ENCODE measurements around the gene APBA2. TPM values are rescaled to one million over a fixed set of nuclear protein-coding genes. Genes with fewer than 3 reads are reported as not detected.
A peak's percentile ranks its signal among the peaks of the same experiment; 100 is the strongest.

APBA2 gene
- total RNA-seq, 1 donor from 2014 or later: 35.8 TPM

GRCh38 chr15:28884151-28884940 is 1.4 kb upstream of the APBA2 start:
- Mint-ChIP-seq H3K27me3 (ENCODE audit: insufficient read depth, low read depth) (peaks cover 7% of the 10 kb centered on the region), H3K36me3 (peaks cover 6% of the 10 kb centered on the region), H3K27ac (peak overlapping the region; percentile 76), H3K9me3 (peaks cover 7% of the 10 kb centered on the region), H3K4me3 (peak overlapping the region; percentile 82), H3K4me1 (peaks cover 33% of the 10 kb centered on the region)
- no peaks in the 10 kb centered on the region for H3K9me3 ChIP-seq (ENCODE audit: low read depth)
- no peak overlapping the region for H3K9ac ChIP-seq
- H3K27me3 ChIP-seq: peaks cover 25% of the 10 kb centered on the region
- peaks cover 20% of the 10 kb centered on the region for H4K20me1 ChIP-seq (ENCODE audit: low read depth)
- no peak for TF ChIP-seq EZH2phosphoT487 (IDR thresholded peaks at IDR 0.05)
- TF ChIP-seq CTCF (IDR thresholded peaks at IDR 0.05): no peak
- no peak for TF ChIP-seq EZH2 (IDR thresholded peaks at IDR 0.05)
- no peak for DNase-seq (ENCODE audit: low spot score)
- peaks cover 30% of the 10 kb centered on the region for H3K79me2 ChIP-seq (ENCODE audit: low read depth)
- H3K4me1 ChIP-seq: peaks cover 30% of the 10 kb centered on the region
- H3F3A ChIP-seq (ENCODE audit: low read depth): no peaks in the 10 kb centered on the region
- H3K27ac ChIP-seq: no peak overlapping the region
- no peak overlapping the region for H3K4me3 ChIP-seq
- no peaks in the 10 kb centered on the region for H3K36me3 ChIP-seq
- no peak overlapping the region for H2AFZ ChIP-seq (replicated peaks)
- peak overlapping the region; percentile 86 for H3K4me2 ChIP-seq

GRCh38 chr15:28885128-28885629 is 595 bp upstream of the APBA2 start:
- peaks cover 25% of the 10 kb centered on the region for H3K27me3 ChIP-seq
- H3F3A ChIP-seq (ENCODE audit: low read depth): no peaks in the 10 kb centered on the region
- no peaks in the 10 kb centered on the region for H3K36me3 ChIP-seq
- H3K9me3 Mint-ChIP-seq: peaks cover 7% of the 10 kb centered on the region
- H3K4me1 ChIP-seq: peaks cover 30% of the 10 kb centered on the region
- peaks cover 33% of the 10 kb centered on the region for H3K4me1 Mint-ChIP-seq
- TF ChIP-seq EZH2phosphoT487 (IDR thresholded peaks at IDR 0.05) (no peak), CTCF (IDR thresholded peaks at IDR 0.05) (no peak), EZH2 (IDR thresholded peaks at IDR 0.05) (no peak)
- peak overlapping the region; percentile 86 for H3K4me2 ChIP-seq
- H3K36me3 Mint-ChIP-seq: peaks cover 9% of the 10 kb centered on the region
- H3K9ac ChIP-seq: no peak overlapping the region
- H3K27ac ChIP-seq: no peak overlapping the region
- DNase-seq (ENCODE audit: low spot score): peak; percentile 20
- no peaks in the 10 kb centered on the region for H3K9me3 ChIP-seq (ENCODE audit: low read depth)
- H3K27ac Mint-ChIP-seq: peak overlapping the region; percentile 74
- peak overlapping the region; percentile 81 for H2AFZ ChIP-seq (replicated peaks)
- H4K20me1 ChIP-seq (ENCODE audit: low read depth): peaks cover 21% of the 10 kb centered on the region
- peak overlapping the region; percentile 56 for H3K4me3 ChIP-seq
- peaks cover 38% of the 10 kb centered on the region for H3K79me2 ChIP-seq (ENCODE audit: low read depth)
- peaks cover 7% of the 10 kb centered on the region for H3K27me3 Mint-ChIP-seq (ENCODE audit: insufficient read depth, low read depth)
- peak overlapping the region; percentile 82 for H3K4me3 Mint-ChIP-seq

GRCh38 chr15:28886431-28887338 is 911 bp downstream of the APBA2 start:
- H4K20me1 ChIP-seq (ENCODE audit: low read depth): peaks cover 27% of the 10 kb centered on the region
- H3K27ac ChIP-seq: no peak overlapping the region
- peaks cover 11% of the 10 kb centered on the region for H3K36me3 Mint-ChIP-seq
- H3K4me1 Mint-ChIP-seq: peaks cover 40% of the 10 kb centered on the region
- H3K9me3 Mint-ChIP-seq: peaks cover 5% of the 10 kb centered on the region
- H3K9me3 ChIP-seq (ENCODE audit: low read depth): no peaks in the 10 kb centered on the region
- no peak overlapping the region for H3K9ac ChIP-seq
- peak overlapping the region; percentile 56 for H3K4me3 ChIP-seq
- no peak for TF ChIP-seq EZH2phosphoT487 (IDR thresholded peaks at IDR 0.05)
- no peak for TF ChIP-seq CTCF (IDR thresholded peaks at IDR 0.05)
- TF ChIP-seq EZH2 (IDR thresholded peaks at IDR 0.05): no peak
- peaks cover 25% of the 10 kb centered on the region for H3K27me3 ChIP-seq
- H3F3A ChIP-seq (ENCODE audit: low read depth): no peaks in the 10 kb centered on the region
- H3K4me1 ChIP-seq: peaks cover 30% of the 10 kb centered on the region
- H3K4me2 ChIP-seq: peak overlapping the region; percentile 86
- DNase-seq (ENCODE audit: low spot score): peak; percentile 55
- no peak overlapping the region for H2AFZ ChIP-seq (replicated peaks)
- H3K36me3 ChIP-seq: no peaks in the 10 kb centered on the region
- peaks cover 51% of the 10 kb centered on the region for H3K79me2 ChIP-seq (ENCODE audit: low read depth)
- peak overlapping the region; percentile 89 for H3K4me3 Mint-ChIP-seq
- peak overlapping the region; percentile 95 for H3K27ac Mint-ChIP-seq
- peaks cover 7% of the 10 kb centered on the region for H3K27me3 Mint-ChIP-seq (ENCODE audit: insufficient read depth, low read depth)
